B cell (primary cell): ENCODE results near the gene THSD4.

ENCODE experiments used
- CTCF ChIP-seq: fragments of 200-600 bp; IDR thresholded peaks from one replicate; pipeline ENCODE4 v1.8.0; 2022; ENCODE audit warnings: antibody characterized with exemption, mild to moderate bottlenecking
- EZH2 ChIP-seq: IDR thresholded peaks from 2 replicates; pipeline ENCODE4 v1.6.1; 2012; ENCODE audit warnings: borderline replicate concordance, low read depth, mild to moderate bottlenecking, moderate library complexity, low read length; ENCODE audit not compliant: insufficient read depth, poor library complexity, severe bottlenecking

DNA sequence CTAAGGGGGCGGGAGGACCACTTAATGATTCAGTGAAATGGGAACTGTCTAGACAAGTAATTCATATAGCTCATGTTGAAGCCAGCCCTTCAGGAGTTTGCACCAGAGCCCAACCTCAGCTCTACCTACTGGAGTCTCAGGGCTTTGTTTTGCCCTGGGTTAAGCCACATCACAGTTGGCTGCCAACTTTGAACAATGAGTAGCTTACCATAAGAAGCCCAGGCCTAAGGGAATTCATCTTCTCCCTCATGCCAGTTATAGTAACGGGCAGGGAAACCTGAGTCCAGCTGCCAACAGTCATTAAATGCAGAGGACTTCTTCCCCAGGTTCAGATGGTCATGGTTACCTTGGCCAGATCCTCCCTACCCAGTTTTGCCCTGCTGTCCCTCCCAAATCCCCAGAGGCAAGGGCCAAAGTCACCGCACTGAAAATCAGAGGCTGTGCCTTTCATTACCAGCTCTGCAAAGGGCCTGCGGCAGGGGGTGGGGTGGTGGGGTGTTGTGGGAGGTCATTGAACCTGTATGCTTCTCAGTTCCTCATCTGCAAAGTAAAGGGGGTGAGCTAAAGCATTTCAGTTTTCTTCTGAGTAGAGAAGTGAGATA, 392.9 kb downstream of the THSD4 start:
- TF ChIP-seq CTCF (no peak), EZH2 (no peak)
